H1 (cell line): ENCODE results near the gene POLR1D. TPM values are rescaled to one million over a fixed set of nuclear protein-coding genes. Genes with fewer than 3 reads are reported as not detected.

Source experiments
- CTCF ChIA-PET: fragments of 300-600 bp; sonication (Branson Sonifier 250); formaldehyde crosslinking; loops from one replicate; lab custom pipeline; 2021; ENCODE audit not compliant: partially characterized antibody; lab: Charles Lee
- POLR2A ChIA-PET: fragments of 300-600 bp; sonication (Branson Sonifier 250); formaldehyde crosslinking; loops from one replicate; lab custom pipeline; 2021; ENCODE audit warnings: inconsistent platforms; ENCODE audit not compliant: partially characterized antibody; lab: Charles Lee
- DNase-seq, 2 experiments: peaks; one replicate each; pipeline versions ENCODE4 v3.0.0 to v3.0.0-alpha.2; 2010 to 2022; ENCODE audit warnings: low spot score in 2 of 2, low read depth in 1 of 2, mixed read lengths in 1 of 2
- FAIRE-seq: peaks from 2 replicates; lab custom pipeline; 2011; peaks lifted over from hg19 to GRCh38; lab: Jason Lieb, UNC
- H2AFZ ChIP-seq: 2 replicates; pipeline ENCODE4 v1.8.1; 2012; ENCODE audit warnings: low read length, inconsistent platforms
- H2AK5ac ChIP-seq: 2 replicates; pipeline ENCODE4 v1.6.1; 2013; ENCODE audit warnings: low read depth, low read length
- H2BK120ac ChIP-seq: replicated peaks from 2 replicates; pipeline ENCODE3; 2013; ENCODE audit warnings: low read depth, low read length, inconsistent platforms
- H2BK12ac ChIP-seq: 2 replicates; pipeline ENCODE4 v1.6.1; 2013; ENCODE audit warnings: low read depth, low read length
- H2BK15ac ChIP-seq: 2 replicates; pipeline ENCODE4 v1.6.1; 2013; ENCODE audit warnings: low read length
- H2BK20ac ChIP-seq: 2 replicates; pipeline ENCODE4 v1.6.1; 2013; ENCODE audit warnings: low read length
- H2BK5ac ChIP-seq: 2 replicates; pipeline ENCODE4 v1.6.1; 2013; ENCODE audit warnings: low read depth, low read length
- H3K14ac ChIP-seq: 2 replicates; pipeline ENCODE4 v1.6.1; 2013; ENCODE audit warnings: inconsistent platforms; ENCODE audit not compliant: insufficient read length
- H3K18ac ChIP-seq: 2 replicates; pipeline ENCODE4 v1.6.1; 2013; ENCODE audit warnings: low read length; ENCODE audit errors: extremely low read depth
- H3K23ac ChIP-seq: 2 replicates; pipeline ENCODE4 v1.6.1; 2013; ENCODE audit warnings: inconsistent platforms; ENCODE audit not compliant: insufficient read length
- H3K23me2 ChIP-seq: 2 replicates; pipeline ENCODE4 v1.6.1; 2013; ENCODE audit warnings: low read depth, low read length
- H3K27ac ChIP-seq: 2 replicates; pipeline ENCODE4 v1.6.1; 2011; ENCODE audit warnings: low read depth, low read length, inconsistent platforms
- H3K27me3 ChIP-seq, 4 experiments: replicated peaks in 1 of 4; 1 replicate in 1 of 4; 2 replicates in 3 of 4; pipeline versions ENCODE4 v1.6.1 to v1.8.1; 2011 to 2013; ENCODE audit warnings: low read length in 3 of 4, mild to moderate bottlenecking in 3 of 4, inconsistent platforms in 2 of 4, mixed read lengths in 2 of 4, moderate library complexity in 1 of 4; ENCODE audit not compliant: control insufficient read depth in 3 of 4, insufficient read depth in 3 of 4; ENCODE audit errors: extremely low read depth in 1 of 4
- H3K36me3 ChIP-seq, 4 experiments: 2 replicates each; pipeline versions ENCODE4 v1.6.1 to v1.8.1; 2011 to 2013; ENCODE audit warnings: mild to moderate bottlenecking in 4 of 4, low read length in 3 of 4, moderate library complexity in 2 of 4, control low read depth in 1 of 4, inconsistent platforms in 1 of 4; ENCODE audit not compliant: insufficient read depth in 4 of 4, control insufficient read depth in 2 of 4
- H3K4ac ChIP-seq: replicated peaks from 2 replicates; pipeline ENCODE3; 2013; ENCODE audit warnings: low read length, low read depth, mixed read lengths, inconsistent platforms; ENCODE audit not compliant: insufficient read length
- H3K4me1 ChIP-seq, 4 experiments: replicated peaks in 1 of 4; 1 replicate in 1 of 4; 2 replicates in 3 of 4; pipeline versions ENCODE4 v1.6.1 to v1.8.1; 2011 to 2013; ENCODE audit warnings: low read length in 3 of 4, inconsistent platforms in 2 of 4, mixed read lengths in 1 of 4; ENCODE audit not compliant: insufficient read depth in 4 of 4, control insufficient read depth in 3 of 4
- H3K4me2 ChIP-seq, 2 experiments: 2 replicates each; pipeline versions ENCODE4 v1.6.1 to v1.8.1; 2011 to 2013; ENCODE audit warnings: low read depth in 2 of 2, low read length in 2 of 2, control low read depth in 1 of 2, inconsistent platforms in 1 of 2, mild to moderate bottlenecking in 1 of 2; ENCODE audit not compliant: insufficient read depth in 1 of 2
- H3K4me3 ChIP-seq, 4 experiments: fragments of 200-600, 300-600 bp in 1 of 4; sonication (generic), shearing (Covaris generic), sonication (Bioruptor Twin) in 1 of 4; 2 replicates each; pipeline versions ENCODE4 v1.5.1 to v1.8.1; 2011 to 2016; ENCODE audit warnings: low read length in 4 of 4, low read depth in 3 of 4, control low read depth in 2 of 4, inconsistent platforms in 2 of 4, mild to moderate bottlenecking in 2 of 4, mixed read lengths in 1 of 4, moderate library complexity in 1 of 4; ENCODE audit not compliant: insufficient read depth in 2 of 4; ENCODE audit errors: extremely low read depth in 1 of 4
- H3K56ac ChIP-seq: replicated peaks from 2 replicates; pipeline ENCODE3; 2013; ENCODE audit warnings: low read depth, mild to moderate bottlenecking, mixed read lengths, low read length, inconsistent platforms; ENCODE audit not compliant: insufficient read length
- H3K79me1 ChIP-seq: 2 replicates; pipeline ENCODE4 v1.6.1; 2013; ENCODE audit warnings: low read depth, low read length, control low read depth
- H3K79me2 ChIP-seq, 2 experiments: 2 replicates each; pipeline versions ENCODE4 v1.6.1 to v1.8.1; 2012 to 2013; ENCODE audit warnings: low read length in 2 of 2, mild to moderate bottlenecking in 2 of 2, inconsistent platforms in 1 of 2; ENCODE audit not compliant: insufficient read depth in 2 of 2, control insufficient read depth in 1 of 2
- H3K9ac ChIP-seq, 4 experiments: replicated peaks in 1 of 4; 1 replicate in 1 of 4; 2 replicates in 3 of 4; pipeline versions ENCODE4 v1.6.1 to v1.8.1; 2011 to 2013; ENCODE audit warnings: low read depth in 3 of 4, low read length in 3 of 4, control low read depth in 2 of 4, mild to moderate bottlenecking in 2 of 4, moderate library complexity in 2 of 4, inconsistent platforms in 1 of 4; ENCODE audit errors: extremely low read depth in 1 of 4
- H3K9me3 ChIP-seq, 2 experiments: 2 replicates each; pipeline versions ENCODE4 v1.6.1 to v1.8.1; 2012 to 2013; ENCODE audit warnings: mild to moderate bottlenecking in 2 of 2, moderate library complexity in 2 of 2, control low read depth in 1 of 2, inconsistent platforms in 1 of 2, low read depth in 1 of 2, low read length in 1 of 2, mixed read lengths in 1 of 2; ENCODE audit not compliant: insufficient read depth in 2 of 2
- H4K20me1 ChIP-seq, 2 experiments: replicated peaks in 1 of 2; 2 replicates each; pipeline versions ENCODE3 to v1.8.1; 2011 to 2013; ENCODE audit warnings: inconsistent platforms in 2 of 2, low read length in 2 of 2, mild to moderate bottlenecking in 1 of 2; ENCODE audit not compliant: insufficient read depth in 2 of 2, control insufficient read depth in 1 of 2
- H4K5ac ChIP-seq: 2 replicates; pipeline ENCODE4 v1.6.1; 2013; ENCODE audit warnings: low read length, low read depth, mixed read lengths, inconsistent platforms; ENCODE audit not compliant: insufficient read length
- H4K8ac ChIP-seq: 2 replicates; pipeline ENCODE4 v1.8.0; 2013; ENCODE audit warnings: mild to moderate bottlenecking, moderate library complexity, low read length, inconsistent platforms; ENCODE audit not compliant: insufficient read depth; ENCODE audit errors: extremely low read depth
- H4K91ac ChIP-seq: replicated peaks from 2 replicates; pipeline ENCODE3; 2013; ENCODE audit warnings: low read length, mixed read lengths, inconsistent platforms; ENCODE audit not compliant: insufficient read length
- ASH2L ChIP-seq: fragments of 200-600, 300-600 bp; sonication (generic); IDR thresholded peaks from one replicate; pipeline ENCODE4 v1.7.1; 2017; ENCODE audit warnings: low read length
- CBX5 ChIP-seq: fragments of 300-800, 300-1000 bp; sonication (generic); IDR thresholded peaks from 2 replicates; pipeline ENCODE4 v1.7.1; 2016; ENCODE audit warnings: antibody characterized with exemption, low read length, low read depth
- NANOG ChIP-seq: IDR thresholded peaks from 2 replicates; pipeline ENCODE4 v1.6.1; 2011; ENCODE audit warnings: low read length, low read depth, mild to moderate bottlenecking, inconsistent platforms; ENCODE audit not compliant: insufficient read depth, poor library complexity, severe bottlenecking
- NRF1 ChIP-seq: IDR thresholded peaks from 2 replicates; pipeline ENCODE4 v1.6.1; 2011; ENCODE audit warnings: mild to moderate bottlenecking, low read depth, low read length, improper control_type of control experiment
- POLR2A ChIP-seq, 2 experiments: IDR thresholded peaks; 1 replicate in 1 of 2; 2 replicates in 1 of 2; pipeline ENCODE4 v1.6.1; 2011; ENCODE audit warnings: low read depth in 2 of 2, low read length in 2 of 2, mild to moderate bottlenecking in 2 of 2; ENCODE audit errors: control extremely low read depth in 1 of 2
- SIRT6 ChIP-seq: IDR thresholded peaks from one replicate; pipeline ENCODE4 v1.7.1; 2012; ENCODE audit warnings: low read length, inconsistent platforms
- SP4 ChIP-seq: IDR thresholded peaks from 2 replicates; pipeline ENCODE4 v1.6.1; 2012; ENCODE audit warnings: low read length, inconsistent platforms
- TCF12 ChIP-seq: IDR thresholded peaks from 2 replicates; pipeline ENCODE4 v1.6.1; 2011; ENCODE audit warnings: low read depth, mild to moderate bottlenecking, low read length
- whole genome bisulfite sequencing, 2 experiments: shearing (Covaris generic) in 1 of 2; methylation state at CpG; one replicate each; pipeline versions ENCODE4 v1.1.6 to v1.1.7; 2013 to 2015; ENCODE audit warnings: low lambda C conversion rate in 2 of 2, mixed read lengths in 2 of 2, inconsistent platforms in 1 of 2, low coverage in 1 of 2, missing lambda C conversion rate in 1 of 2; ENCODE audit not compliant: insufficient replicate concordance in 2 of 2, insufficient coverage in 1 of 2, insufficient read length in 1 of 2; ENCODE audit errors: extremely low coverage in 1 of 2, missing lambda C conversion rate in 1 of 2; 5-methylcytosine and 5-hydroxymethylcytosine counted together
- polyA plus RNA-seq, 7 experiments: library from polyadenylated mRNA; depleted of rRNA in 3 of 7; stranded (reverse) in 5 of 7; unstranded in 2 of 7; fragments of >200 nt in 5 of 7; fragments of 200-250 nt in 2 of 7; gene quantifications; 1 replicate in 5 of 7; 2 replicates in 1 of 7; 4 replicates in 1 of 7; pipeline versions ENCODE4 v1.2.1 to v1.2.3, GENCODE V29; 2011 to 2013; ENCODE audit warnings: missing spikeins in 2 of 7, mixed read lengths in 2 of 7
- total RNA-seq: library from RNA; stranded (reverse); fragmentation: NEBNext Ultra II Directional; extraction: Animal tissue kit (Norgen Biotek cat#: 25700); gene quantifications from 2 replicates; pipeline ENCODE4 v1.2.1, GENCODE V29; 2021
- TF ChIP-seq, protein P1 (sequence below), 3 experiments: IDR thresholded peaks; 1 replicate in 2 of 3; 2 replicates in 1 of 3; pipeline versions ENCODE4 v1.5.1 to v1.6.1; 2011; ENCODE audit warnings: low read length in 3 of 3, mild to moderate bottlenecking in 3 of 3, inconsistent platforms in 2 of 3, low read depth in 1 of 3, moderate library complexity in 1 of 3; ENCODE audit not compliant: insufficient read depth in 1 of 3; ENCODE audit errors: control extremely low read depth in 1 of 3

POLR1D gene
- total and polyA plus RNA-seq, 2 of the 8 experiments (the other 6 are each of a cell fraction or from before 2014, with no cell fraction given), result 226 to 232 TPM

GRCh38 chr13:27620377-27621115 lies 1.1 kb upstream of the POLR1D start, which contains the start of gene LNX2:
Gene LNX2, minus strand, starts transcription at chr13:27620529. Its CDS starts 38,826 bp downstream, at chr13:27581703.
- H2AFZ ChIP-seq, result peak within 1 kb of the TSS; percentile 78
- ChIA-PET CTCF (interaction anchor here (0.7 to 1.4 kb wide), 6 partner anchors 12 to 245 kb away, joined by 3 read pairs; no protein-coding TSS in a partner anchor), POLR2A (interaction anchor here (0.7 to 3.1 kb wide), 18 partner anchors 9 to 364 kb away, joined by 3 to 14 read pairs (median 4); no protein-coding TSS in a partner anchor)
- H3K4ac ChIP-seq, result peak within 1 kb of the TSS; percentile 99
- H4K5ac ChIP-seq, result peak within 1 kb of the TSS; percentile 87
- H3K23me2 ChIP-seq, result peaks cover 6% of the 10 kb centered on the region; the same call in 1 of the 2 replicates
- H3K14ac ChIP-seq, result no peak within 1 kb of the TSS
- DNase-seq (peak; percentile 88 to 97), FAIRE-seq (no peak)
- peaks cover 3 to 9% (median 7%) of the 10 kb centered on the region in 4 experiments; a peak in 6 of 7 replicates for H3K4me1 ChIP-seq
- peak within 1 kb of the TSS; percentile 85 for H4K8ac ChIP-seq
- peak within 1 kb of the TSS; percentile 92 for H4K91ac ChIP-seq
- peaks cover 6% of the 10 kb centered on the region for H3K79me1 ChIP-seq
- H2AK5ac ChIP-seq, result no peak within 1 kb of the TSS
- H3K18ac ChIP-seq, result peak within 1 kb of the TSS; percentile 96
- WGBS, 2 experiments, result 2% methylated on average over 29 of the region's 79 CpGs; no CpG with 5 or more reads in 1 of the 2 experiments
- peak within 1 kb of the TSS; percentile 67 to 95 for H3K4me2 ChIP-seq
- peaks cover 11 to 30% of the 10 kb centered on the region in 2 experiments for H4K20me1 ChIP-seq
- H2BK15ac ChIP-seq, result peak within 1 kb of the TSS; percentile 73; the same call in 1 of the 2 replicates
- H3K27ac ChIP-seq, result peak within 1 kb of the TSS; percentile 93
- H2BK12ac ChIP-seq, result peak within 1 kb of the TSS; percentile 56; the same call in 1 of the 2 replicates
- peak within 1 kb of the TSS; percentile 81 to 97 (median 93) for H3K4me3 ChIP-seq
- H3K9ac ChIP-seq, result peak within 1 kb of the TSS; percentile 77 to 94 (median 90)
- H2BK20ac ChIP-seq, result no peak within 1 kb of the TSS; the same call in 1 of the 2 replicates
- peaks cover 4 to 20% (median 10%) of the 10 kb centered on the region in 4 experiments; a peak in 7 of 8 replicates for H3K36me3 ChIP-seq
- H2BK5ac ChIP-seq, result peak within 1 kb of the TSS; percentile 95
- no peaks in the 10 kb centered on the region for H3K9me3 ChIP-seq
- H3K23ac ChIP-seq, result no peak within 1 kb of the TSS
- peak within 1 kb of the TSS; percentile 45 for H2BK120ac ChIP-seq
- peaks cover 36 to 77% of the 10 kb centered on the region in 2 experiments for H3K79me2 ChIP-seq
- H3K56ac ChIP-seq, result peak within 1 kb of the TSS; percentile 90
- no peaks in the 10 kb centered on the region for H3K27me3 ChIP-seq
- TF ChIP-seq, protein P1, sequence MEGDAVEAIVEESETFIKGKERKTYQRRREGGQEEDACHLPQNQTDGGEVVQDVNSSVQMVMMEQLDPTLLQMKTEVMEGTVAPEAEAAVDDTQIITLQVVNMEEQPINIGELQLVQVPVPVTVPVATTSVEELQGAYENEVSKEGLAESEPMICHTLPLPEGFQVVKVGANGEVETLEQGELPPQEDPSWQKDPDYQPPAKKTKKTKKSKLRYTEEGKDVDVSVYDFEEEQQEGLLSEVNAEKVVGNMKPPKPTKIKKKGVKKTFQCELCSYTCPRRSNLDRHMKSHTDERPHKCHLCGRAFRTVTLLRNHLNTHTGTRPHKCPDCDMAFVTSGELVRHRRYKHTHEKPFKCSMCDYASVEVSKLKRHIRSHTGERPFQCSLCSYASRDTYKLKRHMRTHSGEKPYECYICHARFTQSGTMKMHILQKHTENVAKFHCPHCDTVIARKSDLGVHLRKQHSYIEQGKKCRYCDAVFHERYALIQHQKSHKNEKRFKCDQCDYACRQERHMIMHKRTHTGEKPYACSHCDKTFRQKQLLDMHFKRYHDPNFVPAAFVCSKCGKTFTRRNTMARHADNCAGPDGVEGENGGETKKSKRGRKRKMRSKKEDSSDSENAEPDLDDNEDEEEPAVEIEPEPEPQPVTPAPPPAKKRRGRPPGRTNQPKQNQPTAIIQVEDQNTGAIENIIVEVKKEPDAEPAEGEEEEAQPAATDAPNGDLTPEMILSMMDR (IDR thresholded peaks at IDR 0.05; ENCODE audit: control extremely low read depth in 1 of 3, insufficient read depth in 1 of 3, low read depth in 1 of 3, low read length in 3 of 3), result no peak; a peak in 1 of 4 replicates
- TF ChIP-seq CBX5 (no peak), POLR2A (IDR thresholded peaks at IDR 0.05; ENCODE audit: control extremely low read depth in 1 of 2, low read depth in 2 of 2, low read length in 2 of 2) (no peak), NRF1 (no peak), NANOG (no peak), SP4 (peak; percentile 73; the same call in 1 of the 2 replicates), SIRT6 (no peak), ASH2L (no peak), TCF12 (no peak)
